Glutamatergic neuron (in vitro differentiated cells): Measurements from ENCODE around the gene MYO9B. TPM values are rescaled to one million over a fixed set of nuclear protein-coding genes. Genes with fewer than 3 reads are reported as not detected.

Experiments
- DNase-seq: peaks from one replicate; pipeline ENCODE4 v3.0.0; 2022
- H3K27ac Mint-ChIP-seq: one replicate; pipeline ENCODE4 v1.8.0; 2020; ENCODE audit warnings: mild to moderate bottlenecking, mixed read lengths, inconsistent platforms; ENCODE audit not compliant: unreplicated experiment
- H3K27me3 Mint-ChIP-seq: one replicate; pipeline ENCODE4 v1.8.0; 2020; ENCODE audit warnings: mild to moderate bottlenecking, moderate library complexity, mixed read lengths, inconsistent platforms; ENCODE audit not compliant: unreplicated experiment
- H3K36me3 Mint-ChIP-seq: one replicate; pipeline ENCODE4 v1.8.0; 2020; ENCODE audit warnings: mild to moderate bottlenecking, mixed read lengths, inconsistent platforms; ENCODE audit not compliant: unreplicated experiment
- H3K4me1 Mint-ChIP-seq: one replicate; pipeline ENCODE4 v1.8.0; 2020; ENCODE audit warnings: mild to moderate bottlenecking, low read depth, mixed read lengths, inconsistent platforms; ENCODE audit not compliant: unreplicated experiment
- H3K4me3 Mint-ChIP-seq: one replicate; pipeline ENCODE4 v1.8.0; 2020; ENCODE audit warnings: mild to moderate bottlenecking, mixed read lengths, inconsistent platforms; ENCODE audit not compliant: unreplicated experiment
- H3K9me3 Mint-ChIP-seq: one replicate; pipeline ENCODE4 v1.8.0; 2020; ENCODE audit warnings: mild to moderate bottlenecking, moderate library complexity, mixed read lengths, inconsistent platforms; ENCODE audit not compliant: unreplicated experiment
- total RNA-seq: library from RNA; stranded (reverse); fragmentation: NEBNext Ultra II Directional; extraction: Animal tissue kit (Norgen Biotek cat#: 25700); gene quantifications from one replicate; pipeline ENCODE4 v1.2.1, GENCODE V29; 2021; ENCODE audit not compliant: unreplicated experiment
- TF ChIP-seq, protein P1 (sequence below): fragments of 200-600 bp; sonication (generic); IDR thresholded peaks from one replicate; pipeline ENCODE4 v1.5.0; 2021; ENCODE audit not compliant: partially characterized antibody, unreplicated experiment

MYO9B gene
- total RNA-seq, 1 donor from 2014 or later: 237 TPM

DNA sequence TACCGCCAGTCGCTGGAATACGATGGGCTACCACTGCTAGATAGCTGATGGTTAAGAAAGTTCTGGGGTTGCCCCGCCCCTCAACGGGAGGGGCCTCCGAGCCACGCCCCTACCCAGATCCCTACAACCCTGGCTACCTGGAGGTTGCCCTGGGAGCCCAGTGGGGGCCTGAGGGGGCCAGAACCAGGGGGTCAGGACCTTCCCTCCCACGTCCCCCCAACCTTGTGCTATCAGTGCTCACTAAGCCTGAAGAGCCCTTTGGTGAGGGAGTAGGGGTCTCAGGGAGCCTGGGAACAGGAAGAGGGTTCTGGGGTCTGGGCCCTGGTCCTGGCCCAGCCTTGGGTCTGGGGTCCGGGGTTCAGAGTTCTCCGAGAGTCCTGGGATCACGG, 159.3 kb downstream of the MYO9B start:
- Mint-ChIP-seq H3K9me3 (peaks cover 9% of the 10 kb centered on the region), H3K27ac (no peak overlapping the region), H3K4me3 (peak overlapping the region; percentile 63), H3K36me3 (no peaks in the 10 kb centered on the region), H3K4me1 (peaks cover 2% of the 10 kb centered on the region), H3K27me3 (peaks cover 6% of the 10 kb centered on the region)
- DNase-seq: no peak
- TF ChIP-seq, protein P1, sequence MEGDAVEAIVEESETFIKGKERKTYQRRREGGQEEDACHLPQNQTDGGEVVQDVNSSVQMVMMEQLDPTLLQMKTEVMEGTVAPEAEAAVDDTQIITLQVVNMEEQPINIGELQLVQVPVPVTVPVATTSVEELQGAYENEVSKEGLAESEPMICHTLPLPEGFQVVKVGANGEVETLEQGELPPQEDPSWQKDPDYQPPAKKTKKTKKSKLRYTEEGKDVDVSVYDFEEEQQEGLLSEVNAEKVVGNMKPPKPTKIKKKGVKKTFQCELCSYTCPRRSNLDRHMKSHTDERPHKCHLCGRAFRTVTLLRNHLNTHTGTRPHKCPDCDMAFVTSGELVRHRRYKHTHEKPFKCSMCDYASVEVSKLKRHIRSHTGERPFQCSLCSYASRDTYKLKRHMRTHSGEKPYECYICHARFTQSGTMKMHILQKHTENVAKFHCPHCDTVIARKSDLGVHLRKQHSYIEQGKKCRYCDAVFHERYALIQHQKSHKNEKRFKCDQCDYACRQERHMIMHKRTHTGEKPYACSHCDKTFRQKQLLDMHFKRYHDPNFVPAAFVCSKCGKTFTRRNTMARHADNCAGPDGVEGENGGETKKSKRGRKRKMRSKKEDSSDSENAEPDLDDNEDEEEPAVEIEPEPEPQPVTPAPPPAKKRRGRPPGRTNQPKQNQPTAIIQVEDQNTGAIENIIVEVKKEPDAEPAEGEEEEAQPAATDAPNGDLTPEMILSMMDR: no peak

- no peak overlapping the region for H3K27ac Mint-ChIP-seq
- H3K36me3 Mint-ChIP-seq: no peaks in the 10 kb centered on the region
- DNase-seq: peak; percentile 71
- peaks cover 6% of the 10 kb centered on the region for H3K27me3 Mint-ChIP-seq
- peak overlapping the region; percentile 63 for H3K4me3 Mint-ChIP-seq
- peaks cover 4% of the 10 kb centered on the region for H3K4me1 Mint-ChIP-seq
- TF ChIP-seq, protein P1: no peak
- H3K9me3 Mint-ChIP-seq: peaks cover 9% of the 10 kb centered on the region
Observed at GRCh38 chr19:17235300-17235970, 159.9 kb downstream of the MYO9B start.

DNA sequence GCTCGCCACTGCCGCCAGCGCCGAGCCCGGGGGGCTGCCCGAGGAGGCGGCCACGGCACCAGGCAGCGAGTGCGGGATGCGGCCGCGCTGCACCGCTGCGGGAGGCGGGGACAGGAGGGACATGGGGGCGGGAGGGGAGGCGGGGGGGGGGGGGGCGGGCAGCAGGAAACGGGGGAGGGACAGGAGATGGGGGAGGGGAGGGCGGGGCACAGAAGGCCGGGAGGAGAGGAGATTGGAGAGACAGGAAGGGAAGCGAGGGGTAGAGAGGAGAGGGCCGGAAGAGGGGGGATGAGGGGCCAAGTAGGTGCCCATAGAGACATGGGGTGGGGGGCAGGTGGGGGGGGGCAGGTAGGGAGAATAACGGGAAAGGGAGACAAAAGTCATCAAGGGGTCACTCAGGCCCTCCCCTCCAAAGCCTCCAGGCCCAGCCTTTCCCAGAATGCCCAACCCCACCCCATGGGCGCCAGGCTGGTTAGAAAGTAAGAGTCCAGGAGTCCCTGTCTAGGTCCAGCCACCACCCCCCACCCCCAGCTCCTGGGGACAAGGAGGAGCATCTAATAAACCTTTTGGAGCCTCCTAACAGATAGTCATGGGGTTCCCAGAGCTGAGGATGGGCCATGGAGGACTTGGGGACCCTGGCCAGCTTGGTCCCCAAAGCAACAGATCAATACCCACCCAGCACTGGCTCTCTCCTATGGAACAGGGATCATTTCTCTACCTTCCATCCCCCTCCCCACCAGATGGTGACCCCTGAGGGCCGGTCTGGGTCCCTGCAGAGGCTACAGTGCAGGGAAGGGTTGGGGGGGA, 160.6 kb downstream of the MYO9B start:
- Mint-ChIP-seq H3K27ac (no peak overlapping the region), H3K27me3 (peaks cover 6% of the 10 kb centered on the region), H3K4me1 (peaks cover 5% of the 10 kb centered on the region), H3K36me3 (no peaks in the 10 kb centered on the region), H3K9me3 (peaks cover 9% of the 10 kb centered on the region), H3K4me3 (no peak overlapping the region)
- DNase-seq: no peak
- TF ChIP-seq, protein P1: no peak

- Mint-ChIP-seq H3K27ac (no peak overlapping the region), H3K9me3 (peaks cover 9% of the 10 kb centered on the region), H3K4me3 (no peak overlapping the region), H3K27me3 (peaks cover 6% of the 10 kb centered on the region), H3K4me1 (peaks cover 5% of the 10 kb centered on the region), H3K36me3 (no peaks in the 10 kb centered on the region)
- TF ChIP-seq, protein P1: no peak
- no peak for DNase-seq
Observed at GRCh38 chr19:17236811-17237543, 161.4 kb downstream of the MYO9B start.
